Lower lobe of right lung (tissue), 2 donors: ENCODE results near the gene F2RL3. TPM values are rescaled to one million over a fixed set of nuclear protein-coding genes. Genes with fewer than 3 reads are reported as not detected.

Source experiments
- ATAC-seq, 2 donors: fragments of 200-7000 bp; cut with Tn5 transposase; one replicate each; pipeline ENCODE4 v1.9.1; 2020 to 2022; ENCODE audit warnings: mild to moderate bottlenecking in 2 of 2, moderate library complexity in 2 of 2
- DNase-seq: peaks from one replicate; pipeline ENCODE4 v3.0.0-alpha.2; 2020
- H3K27ac ChIP-seq: fragments of 200-600 bp; one replicate; pipeline ENCODE4 v1.8.0; 2022
- H3K27me3 ChIP-seq: fragments of 200-600 bp; one replicate; pipeline ENCODE4 v1.8.0; 2022; ENCODE audit warnings: low read depth
- H3K36me3 ChIP-seq: fragments of 200-600 bp; one replicate; pipeline ENCODE4 v1.8.0; 2022; ENCODE audit warnings: mild to moderate bottlenecking
- H3K4me1 ChIP-seq: fragments of 200-600 bp; one replicate; pipeline ENCODE4 v1.8.0; 2022
- H3K4me3 ChIP-seq: fragments of 200-600 bp; one replicate; pipeline ENCODE4 v1.8.0; 2022; ENCODE audit warnings: mild to moderate bottlenecking
- H3K9me3 ChIP-seq: fragments of 200-600 bp; one replicate; pipeline ENCODE4 v1.8.0; 2022
- intact Hi-C: fragments of 100-400 bp; cut with DNase I; formaldehyde crosslinking; loops from one replicate; pipeline ENCODE4 v1.11.0; 2022
- total RNA-seq: library from RNA; stranded (reverse); fragmentation: NEBNext Ultra II Directional; extraction: Animal tissue kit (Norgen Biotek cat#: 25700); gene quantifications from one replicate; pipeline ENCODE4 v1.2.1, GENCODE V29; 2021
- TF ChIP-seq, protein P1 (sequence below): fragments of 200-600 bp; IDR thresholded peaks from one replicate; pipeline ENCODE4 v1.8.0; 2022; ENCODE audit warnings: antibody characterized with exemption, mild to moderate bottlenecking
- donor health status: DM: no; HTN: yes; CAD: no; lungs with severe emphysema.

The F2RL3 gene
- total RNA-seq, 1 donor from 2014 or later = 22.5 TPM

DNA sequence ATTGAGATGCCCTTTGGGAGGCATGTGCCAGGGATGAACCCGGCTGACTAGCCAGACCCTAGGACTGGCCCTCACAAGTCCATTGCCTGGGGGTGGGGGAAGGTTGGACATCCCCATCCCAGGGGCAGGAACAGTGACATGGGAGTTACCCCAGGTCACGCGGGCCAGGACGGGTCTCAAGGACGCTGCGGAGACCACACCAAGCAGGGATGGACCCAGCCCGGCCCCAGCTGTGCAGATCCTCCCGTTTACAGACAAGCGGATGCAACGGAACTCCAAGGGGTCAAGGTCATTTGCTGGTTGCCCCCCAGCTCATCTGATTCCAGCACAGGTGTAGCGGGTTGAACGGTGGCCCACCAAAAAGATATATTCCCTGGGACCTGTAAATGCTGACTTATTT, 20.0 kb downstream of the F2RL3 start:
- intact Hi-C loops = no loop called here
- TF ChIP-seq, protein P1, sequence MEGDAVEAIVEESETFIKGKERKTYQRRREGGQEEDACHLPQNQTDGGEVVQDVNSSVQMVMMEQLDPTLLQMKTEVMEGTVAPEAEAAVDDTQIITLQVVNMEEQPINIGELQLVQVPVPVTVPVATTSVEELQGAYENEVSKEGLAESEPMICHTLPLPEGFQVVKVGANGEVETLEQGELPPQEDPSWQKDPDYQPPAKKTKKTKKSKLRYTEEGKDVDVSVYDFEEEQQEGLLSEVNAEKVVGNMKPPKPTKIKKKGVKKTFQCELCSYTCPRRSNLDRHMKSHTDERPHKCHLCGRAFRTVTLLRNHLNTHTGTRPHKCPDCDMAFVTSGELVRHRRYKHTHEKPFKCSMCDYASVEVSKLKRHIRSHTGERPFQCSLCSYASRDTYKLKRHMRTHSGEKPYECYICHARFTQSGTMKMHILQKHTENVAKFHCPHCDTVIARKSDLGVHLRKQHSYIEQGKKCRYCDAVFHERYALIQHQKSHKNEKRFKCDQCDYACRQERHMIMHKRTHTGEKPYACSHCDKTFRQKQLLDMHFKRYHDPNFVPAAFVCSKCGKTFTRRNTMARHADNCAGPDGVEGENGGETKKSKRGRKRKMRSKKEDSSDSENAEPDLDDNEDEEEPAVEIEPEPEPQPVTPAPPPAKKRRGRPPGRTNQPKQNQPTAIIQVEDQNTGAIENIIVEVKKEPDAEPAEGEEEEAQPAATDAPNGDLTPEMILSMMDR = no peak

DNA sequence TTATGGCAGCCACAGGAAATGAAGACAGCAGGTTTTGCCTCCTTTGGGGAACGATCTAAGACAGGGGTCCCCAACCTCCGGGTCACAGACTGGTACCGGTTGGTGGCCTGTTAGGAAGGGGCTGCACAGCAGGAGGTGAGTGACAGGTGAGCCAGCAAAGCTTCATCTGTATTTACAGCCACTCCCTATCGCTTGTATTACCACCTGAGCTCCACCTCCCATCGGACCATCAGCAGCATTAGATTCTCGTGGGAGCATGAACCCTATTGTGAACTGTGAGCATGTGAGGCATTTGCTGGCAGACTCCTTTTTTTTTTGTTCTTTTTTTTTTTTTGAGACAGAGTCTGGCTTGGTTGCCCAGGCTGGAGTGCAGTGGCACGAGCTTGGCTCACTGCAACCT, 22.2 kb downstream of the F2RL3 start:
- DNase-seq (peak; percentile 20), ATAC-seq (no peak)
- intact Hi-C loops = no loop called here
- no peaks in the 10 kb centered on the region for H3K36me3 ChIP-seq
- no peaks in the 10 kb centered on the region for H3K27me3 ChIP-seq
- H3K9me3 ChIP-seq = peaks cover 20% of the 10 kb centered on the region
- TF ChIP-seq, protein P1 = no peak
- no peaks in the 10 kb centered on the region for H3K4me1 ChIP-seq
- no peak overlapping the region for H3K4me3 ChIP-seq
- H3K27ac ChIP-seq = no peak overlapping the region

More for the DNA sequence above, 20.0 kb downstream of the F2RL3 start:
- Histone ChIP-seq H3K27ac (no peak overlapping the region), H3K4me1 (no peaks in the 10 kb centered on the region), H3K36me3 (no peaks in the 10 kb centered on the region), H3K9me3 (peaks cover 11% of the 10 kb centered on the region), H3K4me3 (no peak overlapping the region), H3K27me3 (no peaks in the 10 kb centered on the region)
- no peak for ATAC-seq
- no peak for DNase-seq

DNA sequence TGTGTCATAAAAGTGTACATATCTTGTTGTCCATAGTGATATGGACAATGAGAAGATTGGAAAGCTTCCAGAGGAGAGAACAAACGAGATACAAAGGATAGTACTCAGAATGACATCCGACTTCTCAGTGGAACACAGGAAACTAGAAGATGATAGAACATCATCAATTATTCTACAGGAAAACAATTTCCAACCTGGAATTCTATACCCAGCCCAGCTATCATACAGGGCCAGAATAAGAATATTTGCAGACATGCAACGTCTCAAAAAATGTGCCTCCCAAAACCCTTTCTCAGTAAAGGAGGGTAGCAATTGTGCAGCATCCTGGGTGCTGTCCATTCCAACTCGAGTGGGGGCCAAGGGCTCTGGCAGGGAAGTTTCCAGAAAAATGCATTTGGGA, 24.0 kb downstream of the F2RL3 start:
- ATAC-seq (no peak), DNase-seq (no peak)
- H3K4me1 ChIP-seq = no peaks in the 10 kb centered on the region
- TF ChIP-seq, protein P1 = no peak
- no peaks in the 10 kb centered on the region for H3K36me3 ChIP-seq
- H3K27me3 ChIP-seq = no peaks in the 10 kb centered on the region
- intact Hi-C loops = no loop called here
- H3K27ac ChIP-seq = no peak overlapping the region
- no peak overlapping the region for H3K4me3 ChIP-seq
- H3K9me3 ChIP-seq = peaks cover 20% of the 10 kb centered on the region

DNA sequence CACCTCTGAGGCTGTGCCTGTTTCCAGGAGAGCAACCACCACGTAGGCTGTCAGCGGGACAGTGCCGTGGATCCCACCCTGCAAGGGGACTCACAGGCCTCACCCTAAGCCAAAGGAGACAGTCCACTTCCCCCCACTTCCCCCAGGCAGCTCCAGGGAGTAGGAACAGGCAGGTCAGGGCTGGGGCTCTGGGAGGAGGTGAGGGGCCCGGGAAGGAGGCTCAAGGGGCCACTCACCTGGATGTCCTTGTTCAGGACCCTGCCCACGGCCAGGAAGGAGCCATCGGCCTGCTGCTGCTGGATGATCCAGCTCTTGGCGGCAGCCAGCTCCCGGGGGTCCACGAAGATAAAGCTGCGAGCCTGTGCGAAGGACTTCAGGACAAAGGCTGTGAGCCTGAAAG, 25.6 kb downstream of the F2RL3 start:
- Histone ChIP-seq H3K36me3 (no peaks in the 10 kb centered on the region), H3K27ac (no peak overlapping the region), H3K9me3 (peaks cover 22% of the 10 kb centered on the region), H3K4me1 (no peaks in the 10 kb centered on the region), H3K27me3 (no peaks in the 10 kb centered on the region), H3K4me3 (no peak overlapping the region)
- DNase-seq (no peak), ATAC-seq (no peak)
- TF ChIP-seq, protein P1 = no peak
- intact Hi-C loops = no loop called here

DNA sequence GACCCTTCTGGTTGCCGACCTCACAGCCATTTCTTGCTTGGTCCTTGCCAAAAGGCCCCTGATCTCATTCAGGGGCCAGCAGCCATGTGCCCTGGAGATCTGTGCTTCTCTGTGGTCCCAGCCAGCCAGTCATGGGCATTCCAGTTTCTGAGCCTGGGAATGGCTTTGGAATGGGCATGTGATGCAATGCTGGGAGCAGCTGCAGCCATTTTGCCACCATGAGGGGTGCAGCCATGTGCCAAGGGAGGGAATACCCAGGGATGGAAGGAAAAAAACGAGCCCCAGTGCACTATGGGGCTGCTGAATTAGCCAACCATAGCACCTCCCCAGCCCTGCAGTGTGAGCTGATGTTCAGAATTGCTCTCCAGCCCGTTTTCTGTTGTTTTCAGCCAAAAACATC, 26.3 kb downstream of the F2RL3 start:
- intact Hi-C loops = no loop called here
- TF ChIP-seq, protein P1 = no peak

DNA sequence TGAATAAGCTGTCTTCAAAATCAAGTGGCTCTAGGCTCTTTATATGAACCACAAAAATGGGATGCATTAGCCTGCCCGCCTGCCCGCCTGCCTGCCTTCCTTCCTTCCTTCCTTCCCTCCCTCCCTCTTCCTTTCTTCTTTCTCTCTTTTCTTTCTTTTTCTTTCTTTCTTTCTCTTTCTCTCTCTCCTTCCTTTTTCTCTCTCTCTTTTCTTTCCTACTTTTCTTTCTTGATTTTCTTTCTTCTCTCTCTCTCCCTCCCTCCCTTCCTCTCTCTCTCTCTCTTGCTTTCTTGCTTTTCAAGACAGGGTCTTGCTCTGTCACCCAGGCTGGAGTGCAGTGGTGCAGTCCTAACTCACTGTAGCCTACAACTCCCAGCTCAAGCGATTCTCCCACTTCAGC, 26.9 kb downstream of the F2RL3 start:
- no peaks in the 10 kb centered on the region for H3K36me3 ChIP-seq
- no peak overlapping the region for H3K27ac ChIP-seq
- TF ChIP-seq, protein P1 = no peak
- no peaks in the 10 kb centered on the region for H3K4me1 ChIP-seq
- no peak for DNase-seq
- H3K9me3 ChIP-seq = peaks cover 23% of the 10 kb centered on the region
- intact Hi-C loops = no loop called here
- no peak for ATAC-seq
- no peak overlapping the region for H3K4me3 ChIP-seq
- no peaks in the 10 kb centered on the region for H3K27me3 ChIP-seq

More for the DNA sequence above, 26.3 kb downstream of the F2RL3 start:
- ATAC-seq (no peak), DNase-seq (no peak)
- H3K4me1 ChIP-seq = no peaks in the 10 kb centered on the region
- H3K36me3 ChIP-seq = no peaks in the 10 kb centered on the region
- H3K9me3 ChIP-seq = peaks cover 23% of the 10 kb centered on the region
- no peak overlapping the region for H3K27ac ChIP-seq
- H3K27me3 ChIP-seq = no peaks in the 10 kb centered on the region
- H3K4me3 ChIP-seq = no peak overlapping the region
